Measurements from ENCODE around the gene BANF2. TPM values are rescaled to one million over a fixed set of nuclear protein-coding genes. Genes with fewer than 3 reads are reported as not detected.

BANF2 gene
- total and polyA plus RNA-seq, 10 of the 15 experiments (the other 5 are each of a cell fraction or from before 2014, with no cell fraction given): not detected

- TF ChIP-seq E2F4 (IDR thresholded peaks at IDR 0.05; ENCODE audit: low read depth, low read length): no peak
- TF ChIP-seq RFX5 (IDR thresholded peaks at IDR 0.05; ENCODE audit: low read depth, low read length): no peak
- no peak for TF ChIP-seq HDGF (IDR thresholded peaks at IDR 0.05)
- TF ChIP-seq TBL1XR1 (IDR thresholded peaks at IDR 0.05; ENCODE audit: low read depth, low read length): no peak
- no peak for TF ChIP-seq EED (IDR thresholded peaks at IDR 0.05; ENCODE audit: low read depth)
- TF ChIP-seq HSF1 (IDR thresholded peaks at IDR 0.05; ENCODE audit: low read depth, low read length): no peak
- TF ChIP-seq GATAD2B (conservative IDR thresholded peaks at IDR 0.05; ENCODE audit: low read depth): peak; percentile 55
- TF ChIP-seq EZH2 (IDR thresholded peaks at IDR 0.05; ENCODE audit: borderline replicate concordance, control insufficient read depth, low read depth, low read length): no peak
- no peak for TF ChIP-seq MTA3 (IDR thresholded peaks at IDR 0.05; ENCODE audit: borderline replicate concordance, low read length)
- TF ChIP-seq TCF12 (IDR thresholded peaks at IDR 0.05; ENCODE audit: low read depth, low read length): peak; percentile 30; the same call in 1 of the 2 replicates
- TF ChIP-seq SKIL (IDR thresholded peaks at IDR 0.05; ENCODE audit: low read depth, poor library complexity, severe bottlenecking): no peak
- TF ChIP-seq SIN3A (IDR thresholded peaks at IDR 0.05; ENCODE audit: low read depth, low read length): no peak
- TF ChIP-seq ZNF384 (IDR thresholded peaks at IDR 0.05; ENCODE audit: borderline replicate concordance, low read depth, low read length): no peak
- no peak for TF ChIP-seq RELB (IDR thresholded peaks at IDR 0.05; ENCODE audit: low read depth)
- TF ChIP-seq CHD4 (IDR thresholded peaks at IDR 0.05): no peak
- no peak for TF ChIP-seq BRCA1 (IDR thresholded peaks at IDR 0.05; ENCODE audit: low read depth, low read length)
- no peak for TF ChIP-seq SUZ12 (IDR thresholded peaks at IDR 0.05; ENCODE audit: unreplicated experiment)
- TF ChIP-seq CREB1 (IDR thresholded peaks at IDR 0.05; ENCODE audit: low read depth): no peak
- TF ChIP-seq SMARCA5 (IDR thresholded peaks at IDR 0.05): peak; percentile 91
- no peak for TF ChIP-seq ZBTB11 (CRISPR knock-in tag; IDR thresholded peaks at IDR 0.05)
- TF ChIP-seq ESRRA (IDR thresholded peaks at IDR 0.05; ENCODE audit: low read length): no peak
Observed at GRCh38 chr20:17680836-17681725, 18.7 kb upstream of the BANF2 start (continued).
